RWPE2 (cell line): ENCODE results near the gene YIPF3.

Experiments used
- ATAC-seq: fragments of 200-7000 bp; cut with Tn5 transposase; 3 replicates; pipeline ENCODE4 v1.9.1; 2021; ENCODE audit warnings: low read depth
- DNase-seq: peaks from one replicate; pipeline ENCODE4 v3.0.0-alpha.2; 2020; ENCODE audit warnings: low spot score
- H3K27ac ChIP-seq: fragments of 450-650 bp; 2 replicates; pipeline ENCODE4 v1.5.1; 2017; ENCODE audit warnings: mild to moderate bottlenecking; ENCODE audit not compliant: poor library complexity, severe bottlenecking
- H3K27me3 ChIP-seq: fragments of 250-450 bp; sonication (Bioruptor Pico); 2 replicates; pipeline ENCODE4 v1.5.1; 2021; ENCODE audit warnings: mild to moderate bottlenecking, moderate library complexity; ENCODE audit not compliant: insufficient read depth, poor library complexity, severe bottlenecking
- H3K36me3 ChIP-seq: fragments of 250-450 bp; sonication (Bioruptor Pico); 2 replicates; pipeline ENCODE4 v1.5.1; 2020; ENCODE audit warnings: low read depth, mild to moderate bottlenecking, moderate library complexity
- H3K4me1 ChIP-seq: fragments of 250-450 bp; sonication (Bioruptor Pico); 2 replicates; pipeline ENCODE4 v1.5.1; 2021; ENCODE audit warnings: mild to moderate bottlenecking, moderate library complexity; ENCODE audit not compliant: insufficient read depth, poor library complexity, severe bottlenecking
- H3K4me3 ChIP-seq: fragments of 250-450 bp; sonication (Bioruptor Pico); 2 replicates; pipeline ENCODE4 v1.5.1; 2021; ENCODE audit warnings: mild to moderate bottlenecking, moderate library complexity; ENCODE audit not compliant: severe bottlenecking
- H3K9me3 ChIP-seq: fragments of 250-450 bp; sonication (Bioruptor Pico); 2 replicates; pipeline ENCODE4 v1.5.1; 2021; ENCODE audit warnings: mild to moderate bottlenecking, moderate library complexity; ENCODE audit not compliant: severe bottlenecking
- TF ChIP-seq, protein P1 (sequence below): fragments of 450-650 bp; IDR thresholded peaks from one replicate; pipeline ENCODE4 v1.5.1; 2017; ENCODE audit warnings: mild to moderate bottlenecking, moderate library complexity; ENCODE audit not compliant: poor library complexity, severe bottlenecking

Gene YIPF3

DNA sequence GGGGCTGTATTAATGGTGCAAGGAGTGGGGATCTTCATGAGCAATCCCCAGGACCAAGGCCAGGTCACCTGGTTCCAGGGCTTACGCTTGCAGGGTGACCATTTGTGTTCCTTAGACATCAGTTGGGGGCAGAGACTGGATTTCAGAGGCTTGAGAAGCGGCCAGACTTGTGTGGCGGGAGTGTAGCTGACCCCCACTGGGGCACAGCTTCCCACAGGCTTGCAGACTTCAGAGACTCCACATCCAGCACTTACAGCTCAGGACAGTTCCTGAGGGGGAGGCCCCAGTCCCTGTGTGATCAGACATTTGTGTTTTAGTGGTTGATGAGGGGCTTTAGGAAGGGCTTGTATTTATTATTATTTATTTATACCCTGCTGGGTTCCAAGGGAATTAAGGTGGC lies 24.1 kb downstream of the YIPF3 start:
- DNase-seq (no peak), ATAC-seq (no peak)
- no peak overlapping the region for H3K4me3 ChIP-seq
- H3K4me1 ChIP-seq = peaks cover 62% of the 10 kb centered on the region
- H3K27ac ChIP-seq = no peak overlapping the region
- peaks cover 14% of the 10 kb centered on the region for H3K36me3 ChIP-seq
- no peaks in the 10 kb centered on the region for H3K27me3 ChIP-seq
- H3K9me3 ChIP-seq = no peaks in the 10 kb centered on the region
- TF ChIP-seq, protein P1, sequence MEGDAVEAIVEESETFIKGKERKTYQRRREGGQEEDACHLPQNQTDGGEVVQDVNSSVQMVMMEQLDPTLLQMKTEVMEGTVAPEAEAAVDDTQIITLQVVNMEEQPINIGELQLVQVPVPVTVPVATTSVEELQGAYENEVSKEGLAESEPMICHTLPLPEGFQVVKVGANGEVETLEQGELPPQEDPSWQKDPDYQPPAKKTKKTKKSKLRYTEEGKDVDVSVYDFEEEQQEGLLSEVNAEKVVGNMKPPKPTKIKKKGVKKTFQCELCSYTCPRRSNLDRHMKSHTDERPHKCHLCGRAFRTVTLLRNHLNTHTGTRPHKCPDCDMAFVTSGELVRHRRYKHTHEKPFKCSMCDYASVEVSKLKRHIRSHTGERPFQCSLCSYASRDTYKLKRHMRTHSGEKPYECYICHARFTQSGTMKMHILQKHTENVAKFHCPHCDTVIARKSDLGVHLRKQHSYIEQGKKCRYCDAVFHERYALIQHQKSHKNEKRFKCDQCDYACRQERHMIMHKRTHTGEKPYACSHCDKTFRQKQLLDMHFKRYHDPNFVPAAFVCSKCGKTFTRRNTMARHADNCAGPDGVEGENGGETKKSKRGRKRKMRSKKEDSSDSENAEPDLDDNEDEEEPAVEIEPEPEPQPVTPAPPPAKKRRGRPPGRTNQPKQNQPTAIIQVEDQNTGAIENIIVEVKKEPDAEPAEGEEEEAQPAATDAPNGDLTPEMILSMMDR = no peak

DNA sequence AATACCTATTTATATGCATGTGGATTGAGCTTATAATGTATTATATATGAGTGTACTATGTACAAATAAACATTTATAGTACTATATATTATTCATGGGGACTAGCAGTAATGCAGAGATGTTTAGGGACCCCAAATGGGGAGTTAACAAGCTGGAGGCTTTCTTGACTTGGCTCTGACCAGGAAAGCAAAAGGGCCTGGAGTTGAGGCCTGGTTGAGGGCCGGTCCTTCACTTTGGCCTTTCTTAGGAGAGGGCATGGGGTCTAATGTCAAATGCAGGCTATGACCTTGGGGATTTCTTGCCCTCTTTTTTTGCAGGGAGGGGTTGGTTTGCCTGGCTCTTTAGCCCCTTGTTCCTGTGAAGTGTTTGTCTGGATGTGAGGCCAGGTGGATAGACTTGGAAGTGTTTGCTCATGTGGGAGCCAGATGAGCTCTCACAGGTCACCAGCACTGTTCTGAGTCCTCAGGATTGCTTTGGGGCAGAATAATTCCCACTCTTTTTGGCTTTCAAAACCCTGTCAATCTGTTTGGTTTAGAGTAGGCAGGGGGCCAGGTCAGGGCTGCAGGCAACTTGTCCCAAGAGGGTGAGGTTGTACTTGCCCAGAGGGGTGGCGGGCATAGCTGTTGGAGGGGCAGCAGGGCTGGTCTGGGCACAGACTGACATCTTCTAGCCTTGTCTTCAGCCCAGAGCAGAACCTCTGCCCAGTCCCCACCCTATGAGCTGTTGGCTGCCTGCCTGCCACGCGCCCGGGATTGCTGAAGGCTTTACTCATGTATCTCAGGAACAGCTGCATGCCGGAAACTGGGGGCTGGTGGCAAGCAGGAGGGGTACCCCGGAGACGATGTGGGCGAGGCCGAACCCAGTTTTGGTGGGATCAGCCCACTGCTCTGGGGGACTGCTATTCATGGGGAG lies 24.7 kb downstream of the YIPF3 start:
- DNase-seq (peak; percentile 90), ATAC-seq (peak; percentile 60)
- peaks cover 7% of the 10 kb centered on the region for H3K36me3 ChIP-seq
- TF ChIP-seq, protein P1 = no peak
- H3K4me1 ChIP-seq = peaks cover 59% of the 10 kb centered on the region
- no peaks in the 10 kb centered on the region for H3K27me3 ChIP-seq
- H3K9me3 ChIP-seq = no peaks in the 10 kb centered on the region
- no peak overlapping the region for H3K4me3 ChIP-seq
- H3K27ac ChIP-seq = no peak overlapping the region

DNA sequence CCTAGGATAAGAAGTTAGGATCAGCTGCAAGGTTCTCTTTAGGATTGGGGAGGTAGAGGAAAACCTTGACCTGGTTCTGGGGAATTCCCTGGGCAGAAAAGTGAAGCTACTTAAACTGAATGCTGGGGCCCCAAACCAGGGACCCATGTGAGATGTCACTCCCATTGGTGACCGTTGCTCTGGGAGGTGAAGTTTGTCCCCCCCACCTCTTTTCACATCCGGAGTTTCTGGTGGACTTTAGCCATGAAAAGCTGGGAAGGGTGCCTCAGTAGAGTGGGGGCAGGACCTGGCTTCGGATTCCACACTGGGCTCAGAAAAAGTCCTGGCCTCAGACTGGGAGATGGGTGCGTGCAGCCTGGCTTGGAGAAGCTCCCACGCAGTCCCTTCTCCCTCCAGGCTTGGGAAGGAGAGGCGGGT lies 26.2 kb downstream of the YIPF3 start:
- ATAC-seq (no peak), DNase-seq (no peak)
- Histone ChIP-seq H3K9me3 (no peaks in the 10 kb centered on the region), H3K36me3 (peaks cover 7% of the 10 kb centered on the region; the same call in 1 of the 2 replicates), H3K4me3 (no peak overlapping the region), H3K4me1 (peaks cover 46% of the 10 kb centered on the region), H3K27ac (no peak overlapping the region), H3K27me3 (no peaks in the 10 kb centered on the region)
- TF ChIP-seq, protein P1 = no peak

DNA sequence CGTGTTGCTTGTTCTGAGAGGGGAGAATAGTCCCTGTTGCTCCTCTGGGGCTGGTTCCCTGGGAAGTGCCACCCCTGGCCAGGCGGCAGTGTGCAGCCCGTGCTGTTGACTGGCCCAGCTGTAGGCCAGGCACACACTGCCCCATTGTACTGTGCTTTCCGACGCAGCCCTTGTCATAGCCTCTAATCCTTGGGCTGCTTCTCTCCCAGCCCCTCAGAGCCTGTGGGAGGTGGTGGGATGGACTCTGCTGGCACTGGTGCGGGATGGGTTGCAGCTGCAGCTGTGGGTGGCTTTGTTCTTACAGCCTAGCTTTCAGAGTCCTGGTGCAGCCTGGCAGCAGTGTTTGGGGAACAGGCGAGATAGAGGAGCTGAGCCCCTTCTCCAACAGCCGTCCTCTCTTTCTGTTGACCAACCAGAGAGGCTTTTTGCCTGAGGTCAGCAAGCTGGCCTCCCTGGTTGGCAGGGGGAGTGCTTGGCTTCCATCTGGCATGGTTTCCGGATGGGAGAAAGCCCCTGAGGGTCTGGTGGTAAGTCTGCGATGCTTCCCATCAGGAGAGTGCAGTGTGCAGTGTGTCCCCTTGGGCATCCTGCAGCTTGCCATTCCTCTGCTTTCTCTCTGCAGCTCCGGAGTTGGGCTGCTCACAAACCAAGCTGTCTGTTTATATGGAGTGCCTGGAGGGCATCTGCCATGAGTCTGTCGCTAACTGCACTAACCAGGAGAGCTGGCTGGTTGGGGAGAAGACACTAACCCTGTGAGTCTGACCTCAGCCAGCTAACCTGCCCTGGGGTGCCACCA lies 27.3 kb downstream of the YIPF3 start:
- DNase-seq = no peak
- no peak for ATAC-seq

More for the DNA sequence above, 27.3 kb downstream of the YIPF3 start:
- Histone ChIP-seq H3K36me3 (peaks cover 8% of the 10 kb centered on the region), H3K9me3 (no peaks in the 10 kb centered on the region), H3K27me3 (no peaks in the 10 kb centered on the region), H3K4me1 (peaks cover 35% of the 10 kb centered on the region), H3K27ac (no peak overlapping the region), H3K4me3 (no peak overlapping the region)
- TF ChIP-seq, protein P1 = no peak
